ENCODE data around the gene KLHL11.
A peak's percentile ranks its signal among the peaks of the same experiment; 100 is the strongest.

The KLHL11 gene

DNA sequence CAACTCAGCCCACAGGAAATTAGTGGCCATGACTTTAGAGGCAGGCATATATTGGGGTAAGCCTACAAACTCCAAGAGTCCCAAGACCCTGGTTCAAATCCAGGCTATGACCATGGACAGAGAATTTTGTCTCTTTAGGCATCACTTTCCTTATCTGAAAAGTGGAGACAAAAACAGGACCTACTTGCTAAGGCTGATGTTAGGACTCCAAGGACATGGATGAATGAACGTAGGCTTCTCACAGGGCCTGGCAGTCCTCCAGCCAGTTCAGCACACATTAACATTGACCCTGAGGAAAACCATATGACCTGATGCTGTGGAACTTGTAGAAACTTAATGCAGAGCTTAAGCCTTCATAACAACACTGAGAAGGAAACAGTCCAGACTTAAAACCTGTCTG is 51.0 kb downstream of the KLHL11 start (continued):
- TF ChIP-seq, protein P1, sequence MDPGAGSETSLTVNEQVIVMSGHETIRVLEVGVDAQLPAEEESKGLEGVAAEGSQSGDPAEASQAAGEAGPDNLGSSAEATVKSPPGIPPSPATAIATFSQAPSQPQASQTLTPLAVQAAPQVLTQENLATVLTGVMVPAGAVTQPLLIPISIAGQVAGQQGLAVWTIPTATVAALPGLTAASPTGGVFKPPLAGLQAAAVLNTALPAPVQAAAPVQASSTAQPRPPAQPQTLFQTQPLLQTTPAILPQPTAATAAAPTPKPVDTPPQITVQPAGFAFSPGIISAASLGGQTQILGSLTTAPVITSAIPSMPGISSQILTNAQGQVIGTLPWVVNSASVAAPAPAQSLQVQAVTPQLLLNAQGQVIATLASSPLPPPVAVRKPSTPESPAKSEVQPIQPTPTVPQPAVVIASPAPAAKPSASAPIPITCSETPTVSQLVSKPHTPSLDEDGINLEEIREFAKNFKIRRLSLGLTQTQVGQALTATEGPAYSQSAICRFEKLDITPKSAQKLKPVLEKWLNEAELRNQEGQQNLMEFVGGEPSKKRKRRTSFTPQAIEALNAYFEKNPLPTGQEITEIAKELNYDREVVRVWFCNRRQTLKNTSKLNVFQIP (CRISPR knock-in tag; IDR thresholded peaks at IDR 0.05; ENCODE audit: borderline replicate concordance, low read depth): no peak
- TF ChIP-seq TOX (CRISPR knock-in tag; IDR thresholded peaks at IDR 0.05; ENCODE audit: borderline replicate concordance) (no peak), ESRRG (CRISPR knock-in tag; IDR thresholded peaks at IDR 0.05) (no peak), ARNTL (CRISPR knock-in tag; IDR thresholded peaks at IDR 0.05; ENCODE audit: borderline replicate concordance, low read depth) (no peak), RARB (CRISPR knock-in tag; IDR thresholded peaks at IDR 0.05) (no peak), ZFP30 (CRISPR knock-in tag; IDR thresholded peaks at IDR 0.05) (no peak), ZC3H10 (CRISPR knock-in tag; IDR thresholded peaks at IDR 0.05) (no peak)
- TF ChIP-seq, protein P2, sequence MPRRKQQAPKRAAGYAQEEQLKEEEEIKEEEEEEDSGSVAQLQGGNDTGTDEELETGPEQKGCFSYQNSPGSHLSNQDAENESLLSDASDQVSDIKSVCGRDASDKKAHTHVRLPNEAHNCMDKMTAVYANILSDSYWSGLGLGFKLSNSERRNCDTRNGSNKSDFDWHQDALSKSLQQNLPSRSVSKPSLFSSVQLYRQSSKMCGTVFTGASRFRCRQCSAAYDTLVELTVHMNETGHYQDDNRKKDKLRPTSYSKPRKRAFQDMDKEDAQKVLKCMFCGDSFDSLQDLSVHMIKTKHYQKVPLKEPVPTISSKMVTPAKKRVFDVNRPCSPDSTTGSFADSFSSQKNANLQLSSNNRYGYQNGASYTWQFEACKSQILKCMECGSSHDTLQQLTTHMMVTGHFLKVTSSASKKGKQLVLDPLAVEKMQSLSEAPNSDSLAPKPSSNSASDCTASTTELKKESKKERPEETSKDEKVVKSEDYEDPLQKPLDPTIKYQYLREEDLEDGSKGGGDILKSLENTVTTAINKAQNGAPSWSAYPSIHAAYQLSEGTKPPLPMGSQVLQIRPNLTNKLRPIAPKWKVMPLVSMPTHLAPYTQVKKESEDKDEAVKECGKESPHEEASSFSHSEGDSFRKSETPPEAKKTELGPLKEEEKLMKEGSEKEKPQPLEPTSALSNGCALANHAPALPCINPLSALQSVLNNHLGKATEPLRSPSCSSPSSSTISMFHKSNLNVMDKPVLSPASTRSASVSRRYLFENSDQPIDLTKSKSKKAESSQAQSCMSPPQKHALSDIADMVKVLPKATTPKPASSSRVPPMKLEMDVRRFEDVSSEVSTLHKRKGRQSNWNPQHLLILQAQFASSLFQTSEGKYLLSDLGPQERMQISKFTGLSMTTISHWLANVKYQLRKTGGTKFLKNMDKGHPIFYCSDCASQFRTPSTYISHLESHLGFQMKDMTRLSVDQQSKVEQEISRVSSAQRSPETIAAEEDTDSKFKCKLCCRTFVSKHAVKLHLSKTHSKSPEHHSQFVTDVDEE (CRISPR knock-in tag; IDR thresholded peaks at IDR 0.05): no peak

DNA sequence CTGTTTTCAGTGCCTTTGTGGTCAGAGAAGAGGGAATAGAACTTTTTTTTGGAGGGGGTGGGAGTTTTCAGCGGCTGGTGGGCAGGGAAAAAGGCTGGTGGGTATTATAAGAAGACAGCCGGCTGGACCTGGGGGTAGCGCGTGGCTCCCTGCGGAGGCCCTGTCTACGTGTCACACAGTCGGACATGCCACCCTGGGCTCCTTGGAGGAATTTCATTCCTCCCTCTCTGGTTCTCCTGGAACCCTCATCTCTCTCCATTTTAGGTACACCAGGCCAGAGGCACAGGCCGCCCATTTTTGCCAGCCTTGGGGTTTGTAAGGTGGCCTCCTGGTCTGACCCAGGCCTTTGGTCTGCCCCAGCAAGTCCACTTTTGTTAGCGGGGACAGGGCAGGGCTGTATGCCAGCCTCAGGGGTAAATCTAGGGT is 51.5 kb downstream of the KLHL11 start:
- no peak for ATAC-seq
- TF ChIP-seq, protein P2 (CRISPR knock-in tag; IDR thresholded peaks at IDR 0.05): no peak
- no peak for TF ChIP-seq ZNF8 (CRISPR knock-in tag; IDR thresholded peaks at IDR 0.05)
- TF ChIP-seq CSDC2 (CRISPR knock-in tag; IDR thresholded peaks at IDR 0.05): no peak
- TF ChIP-seq, protein P3, sequence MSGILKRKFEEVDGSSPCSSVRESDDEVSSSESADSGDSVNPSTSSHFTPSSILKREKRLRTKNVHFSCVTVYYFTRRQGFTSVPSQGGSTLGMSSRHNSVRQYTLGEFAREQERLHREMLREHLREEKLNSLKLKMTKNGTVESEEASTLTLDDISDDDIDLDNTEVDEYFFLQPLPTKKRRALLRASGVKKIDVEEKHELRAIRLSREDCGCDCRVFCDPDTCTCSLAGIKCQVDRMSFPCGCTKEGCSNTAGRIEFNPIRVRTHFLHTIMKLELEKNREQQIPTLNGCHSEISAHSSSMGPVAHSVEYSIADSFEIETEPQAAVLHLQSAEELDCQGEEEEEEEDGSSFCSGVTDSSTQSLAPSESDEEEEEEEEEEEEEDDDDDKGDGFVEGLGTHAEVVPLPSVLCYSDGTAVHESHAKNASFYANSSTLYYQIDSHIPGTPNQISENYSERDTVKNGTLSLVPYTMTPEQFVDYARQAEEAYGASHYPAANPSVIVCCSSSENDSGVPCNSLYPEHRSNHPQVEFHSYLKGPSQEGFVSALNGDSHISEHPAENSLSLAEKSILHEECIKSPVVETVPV (CRISPR knock-in tag; IDR thresholded peaks at IDR 0.05): no peak
- TF ChIP-seq GLIS3 (CRISPR knock-in tag; IDR thresholded peaks at IDR 0.05): no peak
- TF ChIP-seq TCF4 (CRISPR knock-in tag; IDR thresholded peaks at IDR 0.05; ENCODE audit: borderline replicate concordance): no peak
- TF ChIP-seq BACH2 (CRISPR knock-in tag; IDR thresholded peaks at IDR 0.05; ENCODE audit: borderline replicate concordance): no peak
- TF ChIP-seq, protein P1 (CRISPR knock-in tag; IDR thresholded peaks at IDR 0.05; ENCODE audit: borderline replicate concordance, low read depth): no peak
- no peak for TF ChIP-seq ZNF70 (CRISPR knock-in tag; IDR thresholded peaks at IDR 0.05)
- no peak for TF ChIP-seq ISL1 (CRISPR knock-in tag; IDR thresholded peaks at IDR 0.05)
- TF ChIP-seq ZC3H10 (CRISPR knock-in tag; IDR thresholded peaks at IDR 0.05): no peak
- no peak for TF ChIP-seq ARNTL (CRISPR knock-in tag; IDR thresholded peaks at IDR 0.05; ENCODE audit: borderline replicate concordance, low read depth)
- TF ChIP-seq RARB (CRISPR knock-in tag; IDR thresholded peaks at IDR 0.05): no peak
- TF ChIP-seq ZNF565 (CRISPR knock-in tag; conservative IDR thresholded peaks at IDR 0.05; ENCODE audit: low read depth): no peak
- no peak for TF ChIP-seq OSR1 (CRISPR knock-in tag; IDR thresholded peaks at IDR 0.05)
- no peak for TF ChIP-seq ZFP30 (CRISPR knock-in tag; IDR thresholded peaks at IDR 0.05)

DNA sequence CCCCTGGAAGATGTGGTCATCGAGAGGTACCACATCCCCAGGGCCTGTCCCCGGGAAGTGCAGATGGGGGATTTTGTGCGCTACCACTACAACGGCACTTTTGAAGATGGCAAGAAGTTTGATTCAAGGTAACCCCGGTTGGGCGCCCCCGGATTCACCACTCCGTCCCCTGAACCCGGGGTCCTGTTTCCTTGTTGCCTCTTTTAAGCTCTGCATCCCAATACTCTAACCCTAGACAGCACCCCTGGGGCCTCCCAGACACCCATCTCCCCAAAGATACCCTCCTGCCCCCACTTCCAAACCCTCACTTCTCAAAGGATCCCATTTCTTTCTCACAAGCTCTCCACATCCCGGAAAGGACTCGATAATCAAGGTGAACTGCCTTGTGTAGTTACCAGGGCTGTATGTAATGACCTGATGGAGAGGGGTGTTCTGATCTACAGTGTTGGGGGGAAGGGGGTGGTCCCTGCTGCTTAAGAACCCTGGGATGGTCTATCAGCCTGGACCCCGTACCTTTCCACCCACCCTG is 52.0 kb downstream of the KLHL11 start:
- no peak for TF ChIP-seq ARNTL (CRISPR knock-in tag; IDR thresholded peaks at IDR 0.05; ENCODE audit: borderline replicate concordance, low read depth)
- TF ChIP-seq TCF4 (CRISPR knock-in tag; IDR thresholded peaks at IDR 0.05; ENCODE audit: borderline replicate concordance): no peak
- TF ChIP-seq ZNF565 (CRISPR knock-in tag; conservative IDR thresholded peaks at IDR 0.05; ENCODE audit: low read depth): no peak
- TF ChIP-seq, protein P1 (CRISPR knock-in tag; IDR thresholded peaks at IDR 0.05; ENCODE audit: borderline replicate concordance, low read depth): no peak
- TF ChIP-seq PPARA (CRISPR knock-in tag; IDR thresholded peaks at IDR 0.05; ENCODE audit: borderline replicate concordance): no peak
- ATAC-seq: peak; percentile 9
